Pancreas (tissue), 10 donors: ENCODE results near the gene LMX1B. TPM values are rescaled to one million over a fixed set of nuclear protein-coding genes. Genes with fewer than 3 reads are reported as not detected.

Experiments
- ATAC-seq, 4 donors: fragments of 200-7000 bp; cut with Tn5 transposase; one replicate each; pipeline versions ENCODE4 v1.8.0 to v1.9.1; 2020; ENCODE audit warnings: mild to moderate bottlenecking in 4 of 4, moderate library complexity in 4 of 4
- DNase-seq, 6 donors: peaks; one replicate each; pipeline ENCODE4 v3.0.0-alpha.2; 2020
- FAIRE-seq: peaks from 2 replicates; lab custom pipeline; 2012; peaks lifted over from hg19 to GRCh38; lab: Jason Lieb, UNC
- H3K27ac ChIP-seq, 4 donors: fragments of 200-600 bp; sonication (generic); 1 replicate in 3 of 4; 2 replicates in 1 of 4; pipeline versions ENCODE4 v1.5.0 to v1.8.0; 2020
- H3K27me3 ChIP-seq, 4 donors: fragments of 200-600 bp; one replicate each; pipeline ENCODE4 v1.8.0; 2021
- H3K36me3 ChIP-seq, 3 donors: fragments of 200-600 bp; sonication (generic) in 1 of 3; one replicate each; pipeline versions ENCODE4 v1.5.0 to v1.8.0; 2020 to 2021
- H3K4me1 ChIP-seq, 3 donors: fragments of 200-600 bp; one replicate each; pipeline ENCODE4 v1.8.0; 2021
- H3K4me3 ChIP-seq, 4 donors: fragments of 200-600 bp; sonication (generic) in 2 of 4; one replicate each; pipeline versions ENCODE4 v1.5.0 to v1.8.0; 2020 to 2021
- H3K9me3 ChIP-seq, 4 donors: fragments of 200-600 bp; one replicate each; pipeline ENCODE4 v1.8.0; 2021
- CTCF ChIP-seq, 4 donors: fragments of 200-600 bp; sonication (generic) in 3 of 4; IDR thresholded peaks; one replicate each; pipeline versions ENCODE4 v1.5.0 to v1.8.0; 2021; ENCODE audit warnings: antibody characterized with exemption in 4 of 4
- WGBS, 2 donors: extraction: QIAGEN DNeasy Blood & Tissue Kit; methylation state at CpG; one replicate each; pipeline ENCODE4 v1.1.7; 2013; 5-methylcytosine and 5-hydroxymethylcytosine counted together
- intact Hi-C, 3 donors: fragments of 100-400 bp; cut with DNase I; formaldehyde crosslinking; loops; one replicate each; pipeline versions ENCODE4 v1.11.1 to v1.14.2; 2022
- polyA plus RNA-seq, 2 donors: library from polyadenylated mRNA; stranded (reverse); fragments of 200-250 nt; gene quantifications; one replicate each; pipeline ENCODE4 v1.2.3, GENCODE V29; 2013
- total RNA-seq, 6 donors: library from RNA; stranded (reverse); fragmentation: NEBNext Ultra II Directional in 4 of 6; extraction: Animal tissue kit (Norgen Biotek cat#: 25700) in 4 of 6; gene quantifications; one replicate each; pipeline versions ENCODE4 v1.2.1 to v1.2.4, GENCODE V29; 2021 to 2023
- donor health status: healthy with polysubstance abuse.
- donor health status: DM: no; HTN: no; CAD: no; lungs with moderate emphysema.
- donor health status: DM: no; HTN: no; CAD: no.
- donor health status: control.
- donor health status: control.
- donor health status: Bipolar disorder and iron deficiency.
- donor health status: DM: yes; HTN: yes; CAD: no.
- donor health status: DM: no; HTN: no; CAD: no.
- donor health status: DM: no; HTN: no; CAD: no.
- donor health status: DM: yes; HTN: yes; CAD: no.

LMX1B gene
- total and polyA plus RNA-seq, 8 donors = 0.05 to 1.2 (median 0.46) TPM

DNA sequence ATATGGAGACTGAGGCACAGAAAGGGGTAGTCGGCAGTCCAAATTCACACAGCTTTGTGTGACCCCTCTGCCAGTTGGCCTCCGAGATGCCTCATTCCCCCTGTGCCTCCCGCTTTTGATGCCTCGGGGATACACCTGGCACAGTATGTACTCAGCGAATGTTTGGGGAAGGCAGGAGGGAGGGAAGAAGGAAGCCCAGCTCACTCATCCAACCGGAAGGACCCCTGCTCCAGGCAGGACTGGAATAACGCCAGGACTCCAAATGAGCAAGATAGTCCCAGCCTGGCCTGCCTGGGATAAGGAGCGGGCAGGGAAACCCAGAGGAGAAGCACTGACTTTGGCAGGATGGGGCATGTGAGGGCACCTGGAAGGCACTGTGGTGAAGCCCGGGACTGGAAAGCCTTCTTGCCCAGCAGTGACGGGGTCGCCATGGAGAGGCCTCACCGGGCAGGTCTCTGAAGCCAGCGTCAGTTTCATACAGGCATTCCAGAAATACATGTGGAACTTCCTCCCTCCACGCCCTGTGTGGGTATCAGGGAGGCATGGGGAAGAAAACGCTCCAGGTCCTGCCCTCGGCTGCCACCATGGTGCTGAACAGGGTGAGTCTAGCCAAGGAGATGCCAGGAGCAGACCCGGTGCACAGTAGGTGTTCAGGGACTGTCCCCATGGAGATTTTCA is 20.3 kb downstream of the LMX1B start:
- TF ChIP-seq CTCF (IDR thresholded peaks at IDR 0.05) = no peak
- DNase-seq = no peak
- intact Hi-C loops = no loop called here
- H3K4me3 ChIP-seq = no peak overlapping the region
- 65 to 66% methylated on average over 17 of the region's 17 CpGs for WGBS, 2 donors
- no peak for FAIRE-seq
- H3K27ac ChIP-seq = no peak overlapping the region
- no peaks in the 10 kb centered on the region for H3K4me1 ChIP-seq
- H3K9me3 ChIP-seq = no peaks in the 10 kb centered on the region
- ATAC-seq = peak in 1 of 4 donors; percentile 17
- no peaks in the 10 kb centered on the region for H3K27me3 ChIP-seq
- H3K36me3 ChIP-seq = no peaks in the 10 kb centered on the region

- H3K4me3 ChIP-seq = no peak overlapping the region
- no peaks in the 10 kb centered on the region for H3K36me3 ChIP-seq
- no peak for ATAC-seq
- intact Hi-C loops = no loop called here
- no peaks in the 10 kb centered on the region for H3K4me1 ChIP-seq
- no peak for TF ChIP-seq CTCF (IDR thresholded peaks at IDR 0.05)
- FAIRE-seq = no peak
- H3K9me3 ChIP-seq = no peaks in the 10 kb centered on the region
- no peaks in the 10 kb centered on the region for H3K27me3 ChIP-seq
- 83 to 85% methylated on average over 8 of the region's 8 CpGs for WGBS, 2 donors
- H3K27ac ChIP-seq = no peak overlapping the region
- no peak for DNase-seq
Measured at GRCh38 chr9:126635061-126635460, 21.3 kb downstream of the LMX1B start.

- H3K4me1 ChIP-seq = no peaks in the 10 kb centered on the region
- ATAC-seq (no peak), DNase-seq (no peak), FAIRE-seq (no peak)
- no peak overlapping the region for H3K27ac ChIP-seq
- no peaks in the 10 kb centered on the region for H3K27me3 ChIP-seq
- 68 to 77% methylated on average over 3 of the region's 3 CpGs for WGBS, 2 donors
- H3K4me3 ChIP-seq = no peak overlapping the region
- no peaks in the 10 kb centered on the region for H3K36me3 ChIP-seq
- H3K9me3 ChIP-seq = no peaks in the 10 kb centered on the region
- intact Hi-C loops = no loop called here
- TF ChIP-seq CTCF (IDR thresholded peaks at IDR 0.05) = no peak
Measured at GRCh38 chr9:126635661-126636439, 22.1 kb downstream of the LMX1B start.

- no peaks in the 10 kb centered on the region for H3K36me3 ChIP-seq
- ATAC-seq = no peak
- no peaks in the 10 kb centered on the region for H3K9me3 ChIP-seq
- TF ChIP-seq CTCF (IDR thresholded peaks at IDR 0.05) = no peak
- peaks cover 0 to under 1% (median 0%) of the 10 kb centered on the region in 3 donors for H3K4me1 ChIP-seq
- FAIRE-seq = no peak
- no peak overlapping the region for H3K27ac ChIP-seq
- no peak overlapping the region for H3K4me3 ChIP-seq
- no peaks in the 10 kb centered on the region for H3K27me3 ChIP-seq
- no peak for DNase-seq
- WGBS, 2 donors = 44 to 58% methylated on average over 17 of the region's 17 CpGs
- intact Hi-C loops = no loop called here
Measured at GRCh38 chr9:126636983-126637798, 23.5 kb downstream of the LMX1B start.
